ENCODE results near the gene ERMAP. TPM values are rescaled to one million over a fixed set of nuclear protein-coding genes. Genes with fewer than 3 reads are reported as not detected.
"Not testable (repeated sequence)": the region's sequence is repeated elsewhere in the genome, so short reads cannot be mapped to it uniquely, and the experiment has no call there.

Gene ERMAP
- total and polyA plus RNA-seq, 10 of the 15 experiments (the other 5 are each of a cell fraction or from before 2014, with no cell fraction given) = 1.4 to 6.8 (median 4.1) TPM

GRCh38 chr1:42866549-42866948, 49.6 kb downstream of the ERMAP start (continued):
- no peak for TF ChIP-seq NFYB (IDR thresholded peaks at IDR 0.05; ENCODE audit: insufficient read depth, low read depth, low read length)
- no peak for TF ChIP-seq JUNB (IDR thresholded peaks at IDR 0.05)
- no peak for TF ChIP-seq NR2C2 (IDR thresholded peaks at IDR 0.05; ENCODE audit: borderline replicate concordance, control insufficient read depth, insufficient read length, low read depth)
- TF ChIP-seq MXI1 (IDR thresholded peaks at IDR 0.05; ENCODE audit: low read depth, low read length) = no peak

- FAIRE-seq; in situ Hi-C loops (cut with MboI): not testable (repeated sequence)
Observed at GRCh38 chr1:42868466-42868865, 51.5 kb downstream of the ERMAP start.

GRCh38 chr1:42869254-42869653, 52.3 kb downstream of the ERMAP start:
- H3K79me2 ChIP-seq (ENCODE audit: control insufficient read depth, insufficient read depth, low read length); H3K9ac ChIP-seq (ENCODE audit: control insufficient read depth, insufficient read depth, low read length); POLR2A ChIA-PET; SMC1A ChIA-PET (ENCODE audit: uncharacterized antibody, unreplicated experiment); ATAC-seq; DNase-seq (ENCODE audit: low read depth, low spot score); H3K36me3 ChIP-seq (ENCODE audit: control insufficient read depth in 2 of 2, insufficient read depth in 2 of 2, low read length in 1 of 2); H3K4me1 ChIP-seq (ENCODE audit: control insufficient read depth, insufficient read depth, low read length); H4K20me1 ChIP-seq (ENCODE audit: control insufficient read depth, insufficient read depth); intact Hi-C loops (cut with micrococcal nuclease; ENCODE audit: unreplicated experiment); in situ Hi-C loops (cut with MboI); CTCF ChIA-PET; RAD21 ChIA-PET (ENCODE audit: unreplicated experiment); BruUV-seq (replicated peaks); H2AFZ ChIP-seq (ENCODE audit: control insufficient read depth, low read depth, low read length); H3K27ac ChIP-seq (ENCODE audit: control insufficient read depth, insufficient read depth); H3K9me3 ChIP-seq (replicated peaks; ENCODE audit: control insufficient read depth, insufficient read depth, low read length); H3K4me2 ChIP-seq (ENCODE audit: control insufficient read depth, insufficient read depth); H3K4me3 ChIP-seq; FAIRE-seq; H3K27me3 ChIP-seq (replicated peaks in 1 of 2; ENCODE audit: control insufficient read depth in 2 of 2, insufficient read depth in 2 of 2, low read length in 1 of 2): not testable (repeated sequence)
- peak; percentile 46; the same call in 1 of the 2 replicates for TF ChIP-seq RAD51 (IDR thresholded peaks at IDR 0.05)
- 56% methylated on average over 2 of the region's 2 CpGs for WGBS (ENCODE audit: insufficient coverage, insufficient replicate concordance, low lambda C conversion rate, missing lambda C conversion rate)

More at GRCh38 chr1:42868466-42868865, 51.5 kb downstream of the ERMAP start:
- H3K27ac ChIP-seq (ENCODE audit: control insufficient read depth, insufficient read depth); ATAC-seq; H3K9ac ChIP-seq (ENCODE audit: control insufficient read depth, insufficient read depth, low read length); POLR2A ChIA-PET; H3K9me3 ChIP-seq (replicated peaks; ENCODE audit: control insufficient read depth, insufficient read depth, low read length); H3K4me1 ChIP-seq (ENCODE audit: control insufficient read depth, insufficient read depth, low read length); H3K4me2 ChIP-seq (ENCODE audit: control insufficient read depth, insufficient read depth); H3K27me3 ChIP-seq (replicated peaks in 1 of 2; ENCODE audit: control insufficient read depth in 2 of 2, insufficient read depth in 2 of 2, low read length in 1 of 2); H3K4me3 ChIP-seq; DNase-seq (ENCODE audit: low read depth, low spot score); CTCF ChIA-PET; intact Hi-C loops (cut with micrococcal nuclease; ENCODE audit: unreplicated experiment); H3K36me3 ChIP-seq (ENCODE audit: control insufficient read depth in 2 of 2, insufficient read depth in 2 of 2, low read length in 1 of 2); SMC1A ChIA-PET (ENCODE audit: uncharacterized antibody, unreplicated experiment); H3K79me2 ChIP-seq (ENCODE audit: control insufficient read depth, insufficient read depth, low read length); H2AFZ ChIP-seq (ENCODE audit: control insufficient read depth, low read depth, low read length); H4K20me1 ChIP-seq (ENCODE audit: control insufficient read depth, insufficient read depth); RAD21 ChIA-PET (ENCODE audit: unreplicated experiment); BruUV-seq (replicated peaks): not testable (repeated sequence)
- WGBS (ENCODE audit: insufficient coverage, insufficient replicate concordance, low lambda C conversion rate, missing lambda C conversion rate) = 41% methylated on average over 4 of the region's 4 CpGs

GRCh38 chr1:42869751-42870150, 52.8 kb downstream of the ERMAP start:
- DNase-seq (ENCODE audit: low read depth, low spot score); in situ Hi-C loops (cut with MboI); CTCF ChIA-PET; SMC1A ChIA-PET (ENCODE audit: uncharacterized antibody, unreplicated experiment); RAD21 ChIA-PET (ENCODE audit: unreplicated experiment); H3K9ac ChIP-seq (ENCODE audit: control insufficient read depth, insufficient read depth, low read length); H3K27ac ChIP-seq (ENCODE audit: control insufficient read depth, insufficient read depth); H3K4me2 ChIP-seq (ENCODE audit: control insufficient read depth, insufficient read depth); H3K27me3 ChIP-seq (replicated peaks in 1 of 2; ENCODE audit: control insufficient read depth in 2 of 2, insufficient read depth in 2 of 2, low read length in 1 of 2); FAIRE-seq; H4K20me1 ChIP-seq (ENCODE audit: control insufficient read depth, insufficient read depth); H2AFZ ChIP-seq (ENCODE audit: control insufficient read depth, low read depth, low read length); H3K4me1 ChIP-seq (ENCODE audit: control insufficient read depth, insufficient read depth, low read length); H3K4me3 ChIP-seq; H3K9me3 ChIP-seq (replicated peaks; ENCODE audit: control insufficient read depth, insufficient read depth, low read length); H3K79me2 ChIP-seq (ENCODE audit: control insufficient read depth, insufficient read depth, low read length); intact Hi-C loops (cut with micrococcal nuclease; ENCODE audit: unreplicated experiment); POLR2A ChIA-PET; H3K36me3 ChIP-seq (ENCODE audit: control insufficient read depth in 2 of 2, insufficient read depth in 2 of 2, low read length in 1 of 2); ATAC-seq; BruUV-seq (replicated peaks): not testable (repeated sequence)
- 42% methylated on average over 2 of the region's 2 CpGs for WGBS (ENCODE audit: insufficient coverage, insufficient replicate concordance, low lambda C conversion rate, missing lambda C conversion rate)
